ENCODE measurements around the gene SPNS2.
A peak's percentile ranks its signal among the peaks of the same experiment; 100 is the strongest.

SPNS2 gene

DNA sequence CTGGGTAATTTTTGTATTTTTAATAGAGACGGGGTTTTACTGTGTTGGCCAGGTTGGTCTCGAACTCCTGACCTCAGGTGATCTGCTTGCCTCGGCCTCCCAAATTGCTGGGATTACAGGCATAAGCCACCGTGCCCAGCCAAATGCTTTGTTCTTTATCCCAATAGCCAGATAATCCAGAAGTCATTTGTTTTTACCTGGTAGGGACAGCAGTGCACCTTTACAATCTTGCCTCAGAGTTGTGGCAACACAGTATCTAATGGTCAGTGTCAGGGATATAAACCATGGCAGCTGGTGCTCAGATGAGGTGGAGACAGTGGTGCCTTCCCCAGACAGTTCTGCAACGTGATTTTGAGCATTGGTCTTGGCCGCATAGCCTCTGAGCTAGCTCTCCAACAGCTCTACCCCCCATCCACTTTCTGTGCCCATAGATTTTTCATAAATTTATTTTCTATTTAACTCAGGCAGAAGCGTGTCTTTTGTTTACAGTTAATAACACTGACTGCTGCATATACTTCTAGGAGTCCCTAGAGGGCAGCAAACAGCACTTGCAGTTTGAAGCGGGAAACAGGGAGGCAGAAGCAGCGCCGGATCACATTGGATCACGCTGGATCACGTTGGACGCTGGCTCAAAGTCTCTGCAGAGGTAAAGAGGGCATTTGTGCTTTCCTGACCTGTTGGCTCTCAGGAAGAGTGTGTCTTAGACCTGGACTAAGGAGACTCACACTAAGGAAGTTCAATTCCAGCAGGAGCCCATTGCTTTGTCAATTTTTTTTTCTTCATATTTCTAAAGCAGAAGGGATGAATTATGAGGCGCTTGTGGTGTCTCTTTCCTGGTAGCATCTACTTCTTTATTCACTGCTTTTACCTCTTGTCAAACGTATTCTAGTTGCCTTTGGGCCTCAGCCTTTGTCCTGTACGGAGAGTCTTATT, 66.8 kb downstream of the SPNS2 start:
- TF ChIP-seq, protein P1, sequence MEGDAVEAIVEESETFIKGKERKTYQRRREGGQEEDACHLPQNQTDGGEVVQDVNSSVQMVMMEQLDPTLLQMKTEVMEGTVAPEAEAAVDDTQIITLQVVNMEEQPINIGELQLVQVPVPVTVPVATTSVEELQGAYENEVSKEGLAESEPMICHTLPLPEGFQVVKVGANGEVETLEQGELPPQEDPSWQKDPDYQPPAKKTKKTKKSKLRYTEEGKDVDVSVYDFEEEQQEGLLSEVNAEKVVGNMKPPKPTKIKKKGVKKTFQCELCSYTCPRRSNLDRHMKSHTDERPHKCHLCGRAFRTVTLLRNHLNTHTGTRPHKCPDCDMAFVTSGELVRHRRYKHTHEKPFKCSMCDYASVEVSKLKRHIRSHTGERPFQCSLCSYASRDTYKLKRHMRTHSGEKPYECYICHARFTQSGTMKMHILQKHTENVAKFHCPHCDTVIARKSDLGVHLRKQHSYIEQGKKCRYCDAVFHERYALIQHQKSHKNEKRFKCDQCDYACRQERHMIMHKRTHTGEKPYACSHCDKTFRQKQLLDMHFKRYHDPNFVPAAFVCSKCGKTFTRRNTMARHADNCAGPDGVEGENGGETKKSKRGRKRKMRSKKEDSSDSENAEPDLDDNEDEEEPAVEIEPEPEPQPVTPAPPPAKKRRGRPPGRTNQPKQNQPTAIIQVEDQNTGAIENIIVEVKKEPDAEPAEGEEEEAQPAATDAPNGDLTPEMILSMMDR (conservative IDR thresholded peaks at IDR 0.05; ENCODE audit: low read depth, low read length) = peak; percentile 90
- no peak overlapping the region for H3K4me3 ChIP-seq (ENCODE audit: low read length)
- peak; percentile 34 for DNase-seq (ENCODE audit: low read depth)

- H3K4me3 ChIP-seq (ENCODE audit: low read length) = no peak overlapping the region
- TF ChIP-seq, protein P1 (conservative IDR thresholded peaks at IDR 0.05; ENCODE audit: low read depth, low read length) = peak; percentile 82
- DNase-seq (ENCODE audit: low read depth) = no peak
These were observed 68.1 kb downstream of the SPNS2 start for GRCh38 chr17:4566785-4567184.

DNA sequence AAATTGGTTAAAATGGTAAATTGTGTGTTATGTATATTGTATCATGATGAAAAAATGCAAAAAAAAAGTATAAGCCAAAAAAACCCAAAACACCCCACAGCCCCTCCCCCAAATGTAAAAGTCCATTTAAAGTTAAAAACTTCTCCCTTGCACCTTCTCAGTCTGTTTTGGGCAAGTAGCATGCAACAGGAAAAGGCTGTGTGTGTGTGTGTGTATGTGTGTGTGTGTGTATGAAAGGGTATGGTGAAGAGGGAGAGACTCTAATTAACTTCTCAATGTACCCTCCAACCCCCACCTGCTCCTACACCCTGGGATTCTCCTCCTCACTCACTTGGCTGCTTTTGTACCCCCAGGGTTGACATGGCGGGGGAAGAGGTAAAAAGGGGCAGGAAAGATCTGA, 70.9 kb downstream of the SPNS2 start:
- TF ChIP-seq, protein P1 (conservative IDR thresholded peaks at IDR 0.05; ENCODE audit: low read depth, low read length) = no peak
- no peak overlapping the region for H3K4me3 ChIP-seq (ENCODE audit: low read length)
- no peak for DNase-seq (ENCODE audit: low read depth)

GRCh38 chr17:4572131-4572530, 73.5 kb downstream of the SPNS2 start:
- DNase-seq (ENCODE audit: low read depth) = no peak
- TF ChIP-seq, protein P1 (conservative IDR thresholded peaks at IDR 0.05; ENCODE audit: low read depth, low read length) = no peak
- H3K4me3 ChIP-seq (ENCODE audit: low read length) = no peak overlapping the region

GRCh38 chr17:4573115-4573514, 74.4 kb downstream of the SPNS2 start:
- TF ChIP-seq, protein P1 (conservative IDR thresholded peaks at IDR 0.05; ENCODE audit: low read depth, low read length) = no peak
- DNase-seq (ENCODE audit: low read depth) = no peak
- H3K4me3 ChIP-seq (ENCODE audit: low read length) = no peak overlapping the region

GRCh38 chr17:4573669-4574068, 75.0 kb downstream of the SPNS2 start:
- no peak for DNase-seq (ENCODE audit: low read depth)
- H3K4me3 ChIP-seq (ENCODE audit: low read length) = no peak overlapping the region
- TF ChIP-seq, protein P1 (conservative IDR thresholded peaks at IDR 0.05; ENCODE audit: low read depth, low read length) = no peak
